HepG2 (cell line): ENCODE measurements around the gene LTBR. TPM values are rescaled to one million over a fixed set of nuclear protein-coding genes. Genes with fewer than 3 reads are reported as not detected.

ENCODE experiments used
- BORCS8-MEF2B ChIP-seq: sonication (generic); formaldehyde crosslinking; IDR thresholded peaks from 2 replicates; pipeline ENCODE4 v1.8.0; 2022; ENCODE audit warnings: mild to moderate bottlenecking, missing genetic modification reagents
- HMGXB3 ChIP-seq: sonication (generic); formaldehyde crosslinking; IDR thresholded peaks from 2 replicates; pipeline ENCODE4 v1.4.0; 2020; ENCODE audit warnings: missing genetic modification reagents, borderline replicate concordance
- HNF4G ChIP-seq, 2 experiments: sonication (generic) in 1 of 2; formaldehyde crosslinking in 1 of 2; IDR thresholded peaks; 2 replicates each; pipeline versions ENCODE4 v1.4.0 to v1.6.1; 2011 to 2020; ENCODE audit warnings: borderline replicate concordance in 2 of 2, low read depth in 2 of 2, mild to moderate bottlenecking in 2 of 2, low read length in 1 of 2, missing genetic modification reagents in 1 of 2, moderate library complexity in 1 of 2
- HOXA7 ChIP-seq: sonication (generic); formaldehyde crosslinking; IDR thresholded peaks from 2 replicates; pipeline ENCODE4 v1.8.1; 2022; ENCODE audit warnings: mild to moderate bottlenecking, missing genetic modification reagents, moderate library complexity
- ISL2 ChIP-seq: sonication (generic); formaldehyde crosslinking; IDR thresholded peaks from 2 replicates; pipeline ENCODE4 v1.5.0; 2020; ENCODE audit warnings: missing genetic modification reagents
- KAT2B ChIP-seq: fragments of 150-350 bp; IDR thresholded peaks from 2 replicates; pipeline ENCODE4 v1.6.1; 2014; ENCODE audit warnings: low read depth, low read length, borderline replicate concordance
- NONO ChIP-seq, 2 experiments: fragments of 450-650 bp in 1 of 2; sonication (generic) in 1 of 2; formaldehyde crosslinking in 1 of 2; IDR thresholded peaks in 1 of 2; conservative IDR thresholded peaks in 1 of 2; 2 replicates each; pipeline versions ENCODE4 v1.6.1 to v1.8.0; 2017 to 2022; ENCODE audit warnings: mild to moderate bottlenecking in 1 of 2, missing genetic modification reagents in 1 of 2, moderate library complexity in 1 of 2
- RBAK ChIP-seq: sonication (generic); formaldehyde crosslinking; IDR thresholded peaks from 2 replicates; pipeline ENCODE4 v1.5.1; 2020; ENCODE audit warnings: mild to moderate bottlenecking, missing genetic modification reagents
- RCOR2 ChIP-seq: IDR thresholded peaks from 2 replicates; pipeline ENCODE4 v1.6.1; 2016; ENCODE audit warnings: missing biosample characterization, missing genetic modification reagents
- SRSF9 ChIP-seq: fragments of 200-400 bp; formaldehyde crosslinking; IDR thresholded peaks from 2 replicates; pipeline ENCODE4 v1.6.1; 2018; ENCODE audit warnings: borderline replicate concordance, mild to moderate bottlenecking, low read depth, low read length; ENCODE audit not compliant: insufficient read depth, poor library complexity, severe bottlenecking
- ZBTB21 ChIP-seq: sonication (generic); formaldehyde crosslinking; IDR thresholded peaks from 2 replicates; pipeline ENCODE4 v1.4.0; 2020; ENCODE audit warnings: missing genetic modification reagents
- ZBTB8A ChIP-seq: sonication (generic); formaldehyde crosslinking; IDR thresholded peaks from 2 replicates; pipeline ENCODE4 v1.4.0; 2020; ENCODE audit warnings: mild to moderate bottlenecking, low read depth, missing genetic modification reagents, borderline replicate concordance
- ZNF343 ChIP-seq: sonication (generic); formaldehyde crosslinking; IDR thresholded peaks from 2 replicates; pipeline ENCODE4 v1.4.0; 2020; ENCODE audit warnings: mild to moderate bottlenecking, missing genetic modification reagents
- ZNF354B ChIP-seq: sonication (generic); formaldehyde crosslinking; IDR thresholded peaks from 2 replicates; pipeline ENCODE4 v1.8.0; 2022; ENCODE audit warnings: mild to moderate bottlenecking, missing genetic modification reagents
- ZNF563 ChIP-seq: sonication (generic); formaldehyde crosslinking; IDR thresholded peaks from 2 replicates; pipeline ENCODE4 v1.8.0; 2022; ENCODE audit warnings: mild to moderate bottlenecking, moderate library complexity, missing genetic modification reagents
- ZNF792 ChIP-seq: IDR thresholded peaks from 2 replicates; pipeline ENCODE4 v1.6.1; 2016
- polyA plus RNA-seq, 8 experiments: library from polyadenylated mRNA; depleted of rRNA in 3 of 8; stranded (reverse) in 7 of 8; unstranded in 1 of 8; fragments of >200 nt; fragmentation: Illumina TruSeq in 4 of 8; extraction: Trizol in 4 of 8; gene quantifications; 2 replicates each; pipeline versions ENCODE4 v1.2.1 to v1.2.3, GENCODE V29; 2011 to 2016; ENCODE audit warnings: low read depth in 4 of 8, missing spikeins in 1 of 8, mixed read lengths in 1 of 8; ENCODE audit not compliant: insufficient read depth in 1 of 8
- total RNA-seq, 5 experiments: library from RNA; depleted of rRNA; stranded (reverse); fragments of >200 nt; fragmentation: Illumina TruSeq; extraction: Trizol; gene quantifications; 2 replicates each; pipeline ENCODE4 v1.2.3, GENCODE V29; 2016; ENCODE audit warnings: low read depth in 1 of 5
- TF ChIP-seq, protein P1 (sequence below): sonication (generic); formaldehyde crosslinking; IDR thresholded peaks from 2 replicates; pipeline ENCODE4 v1.4.0; 2020; ENCODE audit warnings: missing genetic modification reagents
- TF ChIP-seq, protein P2 (sequence below): IDR thresholded peaks from 2 replicates; pipeline ENCODE4 v1.6.1; 2016; ENCODE audit warnings: missing genetic modification reagents, missing compliant biosample characterization
- TF ChIP-seq, protein P3 (sequence below): IDR thresholded peaks from 2 replicates; pipeline ENCODE4 v1.6.1; 2016; ENCODE audit warnings: low read depth, borderline replicate concordance

LTBR gene
- total and polyA plus RNA-seq, 2 of the 13 experiments (the other 11 are each of a cell fraction or from before 2014, with no cell fraction given): 31.4 to 34.8 TPM

- TF ChIP-seq HNF4G (IDR thresholded peaks at IDR 0.05; ENCODE audit: borderline replicate concordance, low read depth, low read length) (no peak), HNF4G (CRISPR knock-in tag; IDR thresholded peaks at IDR 0.05; ENCODE audit: borderline replicate concordance, low read depth) (peak; percentile 82; the same call in 1 of the 2 replicates), KAT2B (no peak), SRSF9 (no peak), ZNF792 (CRISPR knock-in tag) (peak; percentile 88), HOXA7 (CRISPR knock-in tag) (no peak), ZBTB21 (CRISPR knock-in tag) (peak; percentile 33; the same call in 1 of the 2 replicates), ISL2 (CRISPR knock-in tag) (peak; percentile 81; the same call in 1 of the 2 replicates), RCOR2 (CRISPR knock-in tag) (no peak), ZBTB8A (CRISPR knock-in tag) (peak; percentile 59; the same call in 1 of the 2 replicates), ZNF354B (CRISPR knock-in tag) (peak; percentile 97), RBAK (CRISPR knock-in tag) (no peak), HMGXB3 (CRISPR knock-in tag) (peak; percentile 85), ZNF343 (CRISPR knock-in tag) (peak; percentile 44; the same call in 1 of the 2 replicates), ZNF563 (CRISPR knock-in tag) (peak; percentile 91), NONO (IDR thresholded peaks at IDR 0.05) (no peak), NONO (CRISPR knock-in tag; conservative IDR thresholded peaks at IDR 0.05) (peak; percentile 81; the same call in 1 of the 2 replicates), BORCS8-MEF2B (CRISPR knock-in tag) (peak; percentile 95)
- TF ChIP-seq, protein P1, sequence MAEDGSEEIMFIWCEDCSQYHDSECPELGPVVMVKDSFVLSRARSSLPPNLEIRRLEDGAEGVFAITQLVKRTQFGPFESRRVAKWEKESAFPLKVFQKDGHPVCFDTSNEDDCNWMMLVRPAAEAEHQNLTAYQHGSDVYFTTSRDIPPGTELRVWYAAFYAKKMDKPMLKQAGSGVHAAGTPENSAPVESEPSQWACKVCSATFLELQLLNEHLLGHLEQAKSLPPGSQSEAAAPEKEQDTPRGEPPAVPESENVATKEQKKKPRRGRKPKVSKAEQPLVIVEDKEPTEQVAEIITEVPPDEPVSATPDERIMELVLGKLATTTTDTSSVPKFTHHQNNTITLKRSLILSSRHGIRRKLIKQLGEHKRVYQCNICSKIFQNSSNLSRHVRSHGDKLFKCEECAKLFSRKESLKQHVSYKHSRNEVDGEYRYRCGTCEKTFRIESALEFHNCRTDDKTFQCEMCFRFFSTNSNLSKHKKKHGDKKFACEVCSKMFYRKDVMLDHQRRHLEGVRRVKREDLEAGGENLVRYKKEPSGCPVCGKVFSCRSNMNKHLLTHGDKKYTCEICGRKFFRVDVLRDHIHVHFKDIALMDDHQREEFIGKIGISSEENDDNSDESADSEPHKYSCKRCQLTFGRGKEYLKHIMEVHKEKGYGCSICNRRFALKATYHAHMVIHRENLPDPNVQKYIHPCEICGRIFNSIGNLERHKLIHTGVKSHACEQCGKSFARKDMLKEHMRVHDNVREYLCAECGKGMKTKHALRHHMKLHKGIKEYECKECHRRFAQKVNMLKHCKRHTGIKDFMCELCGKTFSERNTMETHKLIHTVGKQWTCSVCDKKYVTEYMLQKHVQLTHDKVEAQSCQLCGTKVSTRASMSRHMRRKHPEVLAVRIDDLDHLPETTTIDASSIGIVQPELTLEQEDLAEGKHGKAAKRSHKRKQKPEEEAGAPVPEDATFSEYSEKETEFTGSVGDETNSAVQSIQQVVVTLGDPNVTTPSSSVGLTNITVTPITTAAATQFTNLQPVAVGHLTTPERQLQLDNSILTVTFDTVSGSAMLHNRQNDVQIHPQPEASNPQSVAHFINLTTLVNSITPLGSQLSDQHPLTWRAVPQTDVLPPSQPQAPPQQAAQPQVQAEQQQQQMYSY (CRISPR knock-in tag): no peak
- TF ChIP-seq, protein P2, sequence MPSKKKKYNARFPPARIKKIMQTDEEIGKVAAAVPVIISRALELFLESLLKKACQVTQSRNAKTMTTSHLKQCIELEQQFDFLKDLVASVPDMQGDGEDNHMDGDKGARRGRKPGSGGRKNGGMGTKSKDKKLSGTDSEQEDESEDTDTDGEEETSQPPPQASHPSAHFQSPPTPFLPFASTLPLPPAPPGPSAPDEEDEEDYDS (CRISPR knock-in tag): peak; percentile 72
- TF ChIP-seq, protein P3, sequence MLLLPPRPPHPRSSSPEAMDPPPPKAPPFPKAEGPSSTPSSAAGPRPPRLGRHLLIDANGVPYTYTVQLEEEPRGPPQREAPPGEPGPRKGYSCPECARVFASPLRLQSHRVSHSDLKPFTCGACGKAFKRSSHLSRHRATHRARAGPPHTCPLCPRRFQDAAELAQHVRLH: peak; percentile 76; the same call in 1 of the 2 replicates
Observed at GRCh38 chr12:6383572-6384498, at the start of gene LTBR (continued).
